EL (cell line): ENCODE data around the gene CCDC68.

Experiments used
- DNase-seq: peaks from one replicate; pipeline ENCODE4 v3.0.0-alpha.2; 2016

Gene CCDC68

GRCh38 chr18:54914816-54915215, 44.4 kb downstream of the CCDC68 start:
- no peak for DNase-seq

GRCh38 chr18:54911551-54911950, 47.7 kb downstream of the CCDC68 start:
- DNase-seq: no peak

GRCh38 chr18:54910161-54910919, 48.9 kb downstream of the CCDC68 start:
- no peak for DNase-seq

GRCh38 chr18:54909538-54909937, 49.7 kb downstream of the CCDC68 start:
- no peak for DNase-seq

- no peak for DNase-seq
These were observed 52.7 kb downstream of the CCDC68 start for GRCh38 chr18:54906331-54907185.

GRCh38 chr18:54905629-54906028, 53.6 kb downstream of the CCDC68 start:
- DNase-seq: no peak

GRCh38 chr18:54904581-54904980, 54.7 kb downstream of the CCDC68 start:
- DNase-seq: no peak

GRCh38 chr18:54900290-54900689, 59.0 kb downstream of the CCDC68 start:
- DNase-seq: no peak

GRCh38 chr18:54899500-54899899, 59.8 kb downstream of the CCDC68 start:
- DNase-seq: no peak

- peak; percentile 50 for DNase-seq
These were observed 70.3 kb downstream of the CCDC68 start for GRCh38 chr18:54888933-54889332.

- no peak for DNase-seq
These were observed 70.9 kb downstream of the CCDC68 start for GRCh38 chr18:54888378-54888777.

- peak; percentile 32 for DNase-seq
These were observed 75.3 kb downstream of the CCDC68 start for GRCh38 chr18:54883816-54884604.

GRCh38 chr18:54882318-54882717, 76.9 kb downstream of the CCDC68 start:
- no peak for DNase-seq

GRCh38 chr18:54881229-54881768, 78.0 kb downstream of the CCDC68 start:
- no peak for DNase-seq

- peak; percentile 59 for DNase-seq
These were observed 78.7 kb downstream of the CCDC68 start for GRCh38 chr18:54880395-54881105.

- no peak for DNase-seq
These were observed 79.6 kb downstream of the CCDC68 start for GRCh38 chr18:54879691-54880090.

GRCh38 chr18:54878659-54879358, 80.5 kb downstream of the CCDC68 start:
- DNase-seq: no peak

GRCh38 chr18:54878159-54878622, 81.1 kb downstream of the CCDC68 start:
- DNase-seq: no peak

GRCh38 chr18:54877076-54877475, 82.2 kb downstream of the CCDC68 start:
- DNase-seq: no peak

GRCh38 chr18:54875063-54875462, 84.2 kb downstream of the CCDC68 start:
- DNase-seq: no peak

- DNase-seq: no peak
These were observed 85.4 kb downstream of the CCDC68 start for GRCh38 chr18:54873884-54874255.

GRCh38 chr18:54872681-54873080, 86.6 kb downstream of the CCDC68 start:
- no peak for DNase-seq
